Stimulated activated naive CD8-positive, alpha-beta T cell treated with anti-CD3 and anti-CD28 coated beads, Interleukin-15, Interleukin-2, amounts not matched to agents 100 U/mL and 50 U/mL, for 24 hours (primary cell): ENCODE results near the gene FIBIN.
"Not testable (repeated sequence)": the region's sequence is repeated elsewhere in the genome, so short reads cannot be mapped to it uniquely, and the experiment has no call there.

ENCODE experiments used
- ATAC-seq: fragments of 150-1000 bp; cut with Tn5 transposase; one replicate; pipeline ENCODE4 v1.10.0; 2021
- DNase-seq: peaks from one replicate; pipeline ENCODE4 v3.0.0; 2021

The FIBIN gene

DNA sequence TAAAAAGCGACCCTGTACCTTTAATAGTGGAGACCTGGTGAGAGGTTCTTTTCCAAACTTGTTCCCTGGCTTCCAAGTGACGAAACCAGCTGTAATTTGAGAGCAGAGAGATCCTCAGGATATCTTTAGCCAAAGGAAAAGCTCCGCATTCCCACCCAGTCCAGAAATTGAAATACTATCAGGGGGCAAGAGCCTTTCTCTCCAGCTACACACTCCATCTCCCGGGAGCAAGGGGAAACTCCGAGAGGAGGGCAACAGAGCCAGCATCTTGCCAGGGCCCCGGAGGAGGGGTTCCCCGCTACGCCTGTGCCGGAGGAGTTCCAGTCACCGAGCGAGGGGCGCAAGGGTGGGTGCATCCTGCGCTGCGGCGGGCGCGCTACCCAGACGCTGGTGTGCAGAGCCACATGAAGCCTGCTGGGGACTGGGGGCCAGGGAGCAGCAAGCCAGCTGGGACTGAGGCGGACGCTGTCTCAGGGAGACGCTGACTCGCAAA is at the start of gene FIBIN:
Gene FIBIN (plus strand): TSS at position 148 of the 493 bp plus-strand sequence. CDS start 415 bp downstream, outside the sequence.
- DNase-seq (no peak), ATAC-seq (peak; percentile 14)

DNA sequence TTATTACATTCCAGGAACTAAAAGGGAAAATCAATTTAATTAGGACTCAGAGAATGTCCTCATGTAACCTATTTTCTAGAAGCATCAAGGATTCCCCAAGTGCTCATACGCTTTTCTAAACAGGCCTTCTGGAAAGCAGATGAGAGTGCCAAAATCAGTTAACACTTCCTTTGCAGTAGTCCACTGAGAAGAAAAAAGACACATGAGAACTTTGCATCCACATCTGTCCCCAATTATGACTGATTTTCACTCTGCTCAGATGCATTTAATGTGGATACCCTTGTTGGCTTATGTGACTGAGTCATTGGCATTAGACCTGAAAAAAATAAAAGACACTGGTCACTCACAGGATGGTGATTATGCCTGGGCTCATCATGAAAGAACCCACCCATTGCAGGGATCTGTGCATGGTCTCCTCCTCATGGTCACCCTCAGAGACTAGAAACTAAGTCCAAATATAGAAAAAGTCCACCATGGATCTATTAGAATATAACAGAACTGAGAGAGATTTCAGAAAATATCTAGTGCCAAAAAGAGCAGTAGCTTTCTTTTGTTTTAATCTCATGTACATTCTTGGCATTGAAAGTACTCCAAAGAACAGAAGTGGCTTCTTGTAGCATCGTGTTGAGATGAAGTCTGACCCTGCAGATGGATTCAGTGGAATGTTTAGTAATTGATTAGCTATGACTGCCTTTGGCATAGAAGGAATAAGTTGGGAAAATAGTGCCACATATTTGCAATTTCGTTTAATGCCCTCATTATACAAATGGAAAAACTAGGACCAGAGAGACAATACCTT is 48.8 kb upstream of the FIBIN start:
- no peak for ATAC-seq
- DNase-seq: no peak

DNA sequence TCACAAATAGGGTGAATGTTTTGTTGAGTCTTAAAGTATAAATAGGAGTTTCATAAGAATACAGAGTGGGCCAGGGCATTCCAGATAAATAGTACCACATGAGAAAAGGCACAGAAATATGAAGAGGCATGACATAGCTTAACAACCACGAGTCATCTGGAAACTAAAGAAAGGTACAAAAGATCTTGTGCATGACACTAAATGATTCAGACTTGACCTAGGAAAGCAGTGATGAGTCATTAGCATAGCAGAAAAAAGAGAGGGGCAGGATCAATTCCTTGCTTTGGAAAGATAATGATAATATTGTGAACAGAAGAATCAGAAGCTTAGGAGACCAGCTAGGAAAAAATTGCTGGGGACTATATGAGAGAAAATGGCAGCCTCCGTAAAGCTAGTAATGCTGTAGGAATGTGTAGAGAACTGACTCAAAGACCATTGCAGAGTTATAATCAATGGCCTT is 47.6 kb upstream of the FIBIN start:
- no peak for DNase-seq

GRCh38 chr11:26947379-26947844 is 46.5 kb upstream of the FIBIN start:
- no peak for ATAC-seq
- no peak for DNase-seq

More for the DNA sequence above, 47.6 kb upstream of the FIBIN start:
- no peak for ATAC-seq

DNA sequence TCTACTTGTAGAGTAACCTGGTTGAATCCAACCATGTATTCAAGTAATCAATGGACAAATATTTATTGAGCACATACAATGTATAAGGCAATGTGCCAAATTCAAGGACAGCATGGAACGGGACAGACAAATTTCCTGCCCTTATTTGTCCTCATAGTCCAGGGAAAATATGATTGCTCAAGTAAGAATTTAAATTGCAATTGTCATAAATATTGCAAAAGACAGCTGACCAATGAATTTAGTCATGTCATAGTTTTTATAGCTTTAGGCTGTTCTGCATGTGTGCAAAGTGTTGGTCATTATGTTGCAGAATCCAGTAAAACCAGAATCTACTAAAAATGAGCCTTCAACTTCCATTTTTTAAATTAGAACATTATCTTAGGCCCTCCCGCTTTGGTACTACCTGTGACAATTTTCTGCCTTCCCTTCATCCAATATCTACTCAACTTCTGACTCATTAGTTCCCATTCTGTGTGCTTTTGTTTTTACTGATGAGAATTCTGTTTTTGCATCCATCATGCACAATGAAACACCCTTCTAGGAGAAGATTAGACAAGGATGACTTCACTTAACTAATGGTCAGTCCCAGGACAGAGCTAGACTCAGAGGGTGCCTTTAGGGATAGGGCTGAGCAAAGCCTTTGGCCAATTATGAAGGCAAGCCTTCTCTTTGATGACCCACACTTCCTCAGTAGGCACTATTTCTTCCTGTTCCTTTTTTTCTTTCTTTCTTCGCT is 45.8 kb upstream of the FIBIN start:
- no peak for DNase-seq
- ATAC-seq: no peak

GRCh38 chr11:26948881-26949280 is 45.0 kb upstream of the FIBIN start:
- ATAC-seq (no peak), DNase-seq (no peak)

DNA sequence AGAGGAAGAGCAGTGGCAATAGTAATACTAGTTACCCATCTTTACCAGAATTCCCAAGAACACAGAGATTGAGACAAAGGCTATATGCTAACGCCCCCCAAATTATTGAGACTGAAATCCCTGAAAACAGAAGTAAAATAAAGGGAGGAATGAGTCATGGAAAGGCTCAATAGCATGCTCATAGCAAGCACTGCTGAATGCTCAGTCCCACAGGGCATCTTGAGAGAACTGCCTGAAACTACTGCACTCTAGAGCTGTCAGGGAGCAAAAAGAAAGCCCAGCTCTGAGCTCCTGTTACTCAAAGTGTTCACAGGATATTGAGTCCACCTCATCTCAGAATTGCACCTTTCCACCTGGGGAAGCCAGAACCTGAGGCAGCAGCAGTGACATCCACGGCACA is 44.1 kb upstream of the FIBIN start:
- DNase-seq (no peak), ATAC-seq (no peak)

DNA sequence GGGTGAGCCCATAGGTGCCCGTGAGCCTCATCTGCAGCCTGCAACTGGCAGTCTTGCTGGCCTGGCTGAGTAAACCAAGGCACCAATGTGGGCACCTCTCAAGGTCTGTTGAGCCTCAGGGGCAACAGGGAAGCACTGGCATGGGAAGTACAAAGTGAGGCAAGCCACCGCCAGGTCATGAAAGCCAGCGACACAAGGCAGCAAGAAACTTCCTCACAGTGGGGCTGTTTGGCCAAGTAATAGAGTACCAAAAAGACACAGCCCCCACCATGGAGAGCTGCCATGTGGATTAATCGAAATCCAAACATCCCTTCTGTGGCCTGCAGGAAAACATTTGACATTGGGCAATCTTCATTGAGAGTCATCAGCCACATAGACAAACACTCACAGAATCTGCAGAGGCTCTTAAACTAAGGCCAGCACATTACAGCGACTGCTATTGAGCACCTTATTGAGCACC is 43.6 kb upstream of the FIBIN start:
- DNase-seq: no peak
- ATAC-seq: no peak

GRCh38 chr11:26951809-26952515 is 42.0 kb upstream of the FIBIN start:
- DNase-seq (no peak), ATAC-seq (no peak)

DNA sequence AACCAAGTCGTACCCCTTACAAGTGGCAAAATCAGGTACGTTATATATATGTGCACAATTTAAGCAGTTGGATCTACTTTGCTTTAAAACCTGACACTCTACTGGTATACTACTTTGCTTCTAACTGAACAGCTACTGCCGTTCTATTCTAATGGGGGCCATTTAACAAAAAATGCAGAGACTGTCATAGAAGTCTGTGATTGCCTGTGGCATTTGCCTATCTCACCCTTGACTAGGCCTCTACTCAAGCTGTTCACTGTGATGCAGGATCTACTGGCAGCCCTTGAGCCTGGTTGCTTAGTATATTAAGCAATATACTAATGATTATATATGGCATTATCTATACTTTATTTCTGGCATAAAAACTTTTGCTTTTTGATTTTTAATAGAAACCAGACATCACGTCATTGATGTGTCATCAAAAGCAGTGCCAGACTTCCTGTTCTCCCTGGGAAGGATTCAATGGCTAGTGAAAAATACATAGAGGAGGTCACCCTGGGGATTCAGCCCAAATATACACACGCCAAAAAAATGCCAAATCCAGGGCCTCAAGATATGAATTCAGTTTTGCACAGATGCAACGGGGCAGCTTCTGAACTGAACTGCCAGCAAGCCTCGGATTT is 40.0 kb upstream of the FIBIN start:
- ATAC-seq (no peak), DNase-seq (no peak)

DNA sequence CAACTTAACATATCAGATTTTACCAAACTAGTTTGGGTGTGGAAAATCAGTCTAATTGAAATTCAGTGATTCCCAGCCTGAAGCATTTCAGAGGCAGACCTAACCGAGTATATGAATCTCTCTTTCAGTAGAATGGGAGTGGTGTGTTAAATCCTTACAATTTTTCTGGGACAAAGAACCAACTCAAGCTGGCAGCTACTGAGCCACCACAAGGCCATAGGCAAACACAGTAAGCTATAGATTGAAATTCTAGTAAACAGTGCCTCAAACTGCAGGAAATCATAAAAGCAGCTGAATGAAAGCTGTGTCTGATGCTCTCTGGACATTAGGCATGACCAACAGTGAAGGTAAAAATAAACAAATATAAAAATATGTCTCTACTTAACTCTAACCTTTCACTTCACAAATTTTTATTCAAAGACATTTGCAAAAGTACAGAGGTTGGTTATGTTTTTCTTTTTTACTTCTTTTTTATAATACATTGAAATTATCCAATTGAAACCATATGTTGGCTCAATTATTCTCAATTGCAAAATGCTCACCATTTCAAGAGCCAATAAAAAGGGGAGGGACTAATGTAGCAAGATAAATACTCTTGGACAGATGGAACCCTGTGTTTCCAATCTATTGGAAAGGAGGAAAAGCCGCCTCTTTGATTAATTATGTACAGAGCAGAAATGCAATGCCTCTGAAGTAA is 35.8 kb upstream of the FIBIN start:
- no peak for ATAC-seq
- DNase-seq: no peak

- no peak for ATAC-seq
These were observed 35.2 kb upstream of the FIBIN start for GRCh38 chr11:26958702-26959049.

GRCh38 chr11:26960281-26960680 is 33.6 kb upstream of the FIBIN start:
- no peak for DNase-seq
- no peak for ATAC-seq

More at GRCh38 chr11:26958702-26959049, 35.2 kb upstream of the FIBIN start:
- no peak for DNase-seq

GRCh38 chr11:26963764-26964163 is 30.1 kb upstream of the FIBIN start:
- ATAC-seq: no peak
- no peak for DNase-seq

DNA sequence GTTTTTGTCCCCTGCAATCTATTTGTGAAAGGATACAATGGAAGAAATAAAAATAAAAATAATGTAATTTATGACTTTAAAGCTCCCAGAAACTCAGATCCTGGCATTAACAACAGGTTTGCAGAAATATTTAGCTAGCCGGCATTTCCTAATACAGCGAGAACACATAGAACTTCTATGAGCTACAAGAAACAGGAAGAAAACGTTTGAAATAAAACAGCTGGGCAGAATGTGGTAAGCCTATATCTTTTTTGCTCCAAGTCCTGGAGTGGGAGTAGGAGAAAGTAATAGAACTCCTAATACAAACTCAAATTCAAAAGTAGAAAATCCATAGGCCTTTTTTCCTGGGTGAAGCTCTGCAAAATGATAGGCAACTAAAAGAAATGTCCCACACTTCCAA is 29.6 kb upstream of the FIBIN start:
- ATAC-seq: no peak
- DNase-seq: no peak

- ATAC-seq, DNase-seq: not testable (repeated sequence)
These were observed 28.9 kb upstream of the FIBIN start for GRCh38 chr11:26964847-26965485.

DNA sequence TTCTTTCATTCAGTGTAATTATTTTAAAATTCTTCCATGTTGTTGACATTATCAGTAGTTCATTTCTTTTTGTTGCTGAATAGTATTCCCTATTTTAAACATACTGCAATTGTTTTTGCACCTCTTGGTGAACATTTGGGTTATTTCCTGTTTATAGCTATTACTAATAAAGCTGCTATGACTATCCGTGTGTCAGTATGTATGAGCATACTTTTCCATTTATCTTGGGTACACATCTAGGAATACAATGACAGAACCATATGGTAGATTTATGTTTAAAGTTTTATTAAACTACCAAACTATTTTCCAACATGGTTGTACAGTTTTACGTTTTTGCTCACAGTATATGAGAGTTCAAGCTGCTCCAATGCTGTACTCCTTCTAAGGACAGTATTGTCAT is 22.0 kb upstream of the FIBIN start:
- ATAC-seq (no peak), DNase-seq (no peak)

GRCh38 chr11:26974069-26974783 is 19.7 kb upstream of the FIBIN start:
- ATAC-seq (no peak), DNase-seq (no peak)

- ATAC-seq (no peak), DNase-seq (no peak)
These were observed 18.9 kb upstream of the FIBIN start for GRCh38 chr11:26974996-26975395.

GRCh38 chr11:26976389-26976788 is 17.5 kb upstream of the FIBIN start:
- DNase-seq (no peak), ATAC-seq (no peak)
